ENCODE data around the gene TYRO3.

TYRO3 gene

DNA sequence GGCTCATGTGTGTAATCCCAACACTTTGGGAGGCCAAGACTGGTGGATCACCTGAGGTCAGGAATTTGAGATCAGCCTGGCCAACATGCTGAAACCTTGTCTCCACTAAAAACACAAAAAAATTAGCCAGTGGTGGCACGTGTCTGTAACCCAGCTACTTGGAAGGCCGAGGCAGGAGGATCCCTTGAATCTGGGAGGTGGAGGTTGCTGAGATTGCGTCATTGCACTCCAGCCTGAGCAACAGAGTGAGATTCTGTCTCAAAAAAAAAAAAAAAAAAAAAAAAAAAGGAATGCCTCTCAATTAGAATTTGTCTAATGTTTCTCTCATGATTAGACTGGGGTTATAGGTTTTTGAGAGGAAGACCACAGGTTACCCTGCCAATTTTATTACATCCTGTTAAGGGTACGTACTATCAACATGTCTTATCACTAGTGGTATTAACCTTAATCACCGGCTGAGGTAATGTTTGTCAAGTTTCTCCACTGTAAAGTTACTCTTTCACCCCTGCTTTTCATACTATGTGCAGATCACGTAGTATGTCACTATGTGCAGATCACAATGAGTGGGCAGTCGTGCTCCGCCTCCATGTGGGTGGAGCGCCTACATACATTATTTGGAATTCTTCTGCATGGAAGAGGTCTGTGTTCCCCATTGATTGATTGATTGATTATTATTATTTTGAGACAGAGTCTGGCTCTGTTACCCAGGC, 8.8 kb upstream of the TYRO3 start:
- no peak for DNase-seq (ENCODE audit: low read depth)
- TF ChIP-seq, protein P1, sequence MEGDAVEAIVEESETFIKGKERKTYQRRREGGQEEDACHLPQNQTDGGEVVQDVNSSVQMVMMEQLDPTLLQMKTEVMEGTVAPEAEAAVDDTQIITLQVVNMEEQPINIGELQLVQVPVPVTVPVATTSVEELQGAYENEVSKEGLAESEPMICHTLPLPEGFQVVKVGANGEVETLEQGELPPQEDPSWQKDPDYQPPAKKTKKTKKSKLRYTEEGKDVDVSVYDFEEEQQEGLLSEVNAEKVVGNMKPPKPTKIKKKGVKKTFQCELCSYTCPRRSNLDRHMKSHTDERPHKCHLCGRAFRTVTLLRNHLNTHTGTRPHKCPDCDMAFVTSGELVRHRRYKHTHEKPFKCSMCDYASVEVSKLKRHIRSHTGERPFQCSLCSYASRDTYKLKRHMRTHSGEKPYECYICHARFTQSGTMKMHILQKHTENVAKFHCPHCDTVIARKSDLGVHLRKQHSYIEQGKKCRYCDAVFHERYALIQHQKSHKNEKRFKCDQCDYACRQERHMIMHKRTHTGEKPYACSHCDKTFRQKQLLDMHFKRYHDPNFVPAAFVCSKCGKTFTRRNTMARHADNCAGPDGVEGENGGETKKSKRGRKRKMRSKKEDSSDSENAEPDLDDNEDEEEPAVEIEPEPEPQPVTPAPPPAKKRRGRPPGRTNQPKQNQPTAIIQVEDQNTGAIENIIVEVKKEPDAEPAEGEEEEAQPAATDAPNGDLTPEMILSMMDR (IDR thresholded peaks at IDR 0.05; ENCODE audit: low read depth, low read length, missing control alignments): no peak

DNA sequence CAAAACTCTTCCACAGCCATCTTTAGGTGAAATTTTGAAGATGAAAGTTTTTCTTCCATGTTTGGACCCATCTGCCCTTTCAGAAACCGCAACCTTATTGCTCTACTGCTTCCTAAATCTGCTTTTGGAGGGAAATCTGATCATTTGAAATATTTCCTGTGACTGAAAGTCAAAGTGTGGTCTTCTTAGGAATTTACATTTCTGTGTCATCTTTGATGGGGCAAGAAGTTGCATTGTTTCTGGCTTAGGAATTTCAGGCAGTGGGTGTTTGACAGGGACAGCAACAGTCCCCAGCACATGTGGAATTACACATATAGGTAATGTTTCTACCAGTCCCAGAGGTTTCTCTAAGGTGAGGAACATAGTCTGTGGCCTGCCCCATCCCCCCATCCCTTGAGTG, 5.3 kb upstream of the TYRO3 start:
- DNase-seq (ENCODE audit: low read depth): no peak
- H3K4me3 ChIP-seq (ENCODE audit: low read depth, low read length): no peak overlapping the region
- TF ChIP-seq, protein P1 (IDR thresholded peaks at IDR 0.05; ENCODE audit: low read depth, low read length, missing control alignments): no peak

More for the DNA sequence above, 8.8 kb upstream of the TYRO3 start:
- H3K4me3 ChIP-seq (ENCODE audit: low read depth, low read length): no peak overlapping the region

GRCh38 chr15:41554343-41554742, 4.7 kb upstream of the TYRO3 start:
- TF ChIP-seq, protein P1 (IDR thresholded peaks at IDR 0.05; ENCODE audit: low read depth, low read length, missing control alignments): no peak
- no peak overlapping the region for H3K4me3 ChIP-seq (ENCODE audit: low read depth, low read length)
- no peak for DNase-seq (ENCODE audit: low read depth)

GRCh38 chr15:41554915-41555314, 4.1 kb upstream of the TYRO3 start:
- TF ChIP-seq, protein P1 (IDR thresholded peaks at IDR 0.05; ENCODE audit: low read depth, low read length, missing control alignments): no peak
- DNase-seq (ENCODE audit: low read depth): no peak
- no peak overlapping the region for H3K4me3 ChIP-seq (ENCODE audit: low read depth, low read length)

- DNase-seq (ENCODE audit: low read depth): no peak
- no peak overlapping the region for H3K4me3 ChIP-seq (ENCODE audit: low read depth, low read length)
- TF ChIP-seq, protein P1 (IDR thresholded peaks at IDR 0.05; ENCODE audit: low read depth, low read length, missing control alignments): no peak
Observed at GRCh38 chr15:41556677-41557076, 2.3 kb upstream of the TYRO3 start.

- H3K4me3 ChIP-seq (ENCODE audit: low read depth, low read length): no peak overlapping the region; the same call in 1 of the 2 replicates
- DNase-seq (ENCODE audit: low read depth): no peak
- TF ChIP-seq, protein P1 (IDR thresholded peaks at IDR 0.05; ENCODE audit: low read depth, low read length, missing control alignments): peak; percentile 74
Observed at GRCh38 chr15:41557673-41558399, 1.2 kb upstream of the TYRO3 start.

Measured in GM12864 (cell line).